Measurements from ENCODE around the gene HDAC9.

DNA sequence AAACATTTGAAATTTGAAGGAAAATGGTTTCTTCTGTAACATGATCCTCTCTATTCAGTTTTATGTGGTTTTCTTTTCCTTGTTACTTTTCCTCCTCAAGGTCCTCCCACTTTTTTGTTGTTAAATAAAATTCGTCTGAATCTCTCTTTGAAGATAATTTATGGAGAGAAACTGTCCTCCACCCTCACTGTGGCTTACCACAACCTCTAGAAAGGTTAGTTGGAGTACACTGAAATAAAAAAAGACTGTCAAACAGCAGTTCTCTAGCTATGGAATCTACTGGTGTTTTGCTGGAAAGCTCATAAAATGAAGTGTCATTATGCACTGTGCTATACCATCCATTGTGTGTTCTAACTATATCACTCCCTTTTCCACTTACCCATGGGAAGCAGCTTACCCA, 189.4 kb downstream of the HDAC9 start:
- TF ChIP-seq POLR2AphosphoS5 (IDR thresholded peaks at IDR 0.05; ENCODE audit: low read depth, low read length): no peak
- TF ChIP-seq TAF1 (IDR thresholded peaks at IDR 0.05; ENCODE audit: borderline replicate concordance, insufficient read depth, low read length): no peak
- TF ChIP-seq, protein P1, sequence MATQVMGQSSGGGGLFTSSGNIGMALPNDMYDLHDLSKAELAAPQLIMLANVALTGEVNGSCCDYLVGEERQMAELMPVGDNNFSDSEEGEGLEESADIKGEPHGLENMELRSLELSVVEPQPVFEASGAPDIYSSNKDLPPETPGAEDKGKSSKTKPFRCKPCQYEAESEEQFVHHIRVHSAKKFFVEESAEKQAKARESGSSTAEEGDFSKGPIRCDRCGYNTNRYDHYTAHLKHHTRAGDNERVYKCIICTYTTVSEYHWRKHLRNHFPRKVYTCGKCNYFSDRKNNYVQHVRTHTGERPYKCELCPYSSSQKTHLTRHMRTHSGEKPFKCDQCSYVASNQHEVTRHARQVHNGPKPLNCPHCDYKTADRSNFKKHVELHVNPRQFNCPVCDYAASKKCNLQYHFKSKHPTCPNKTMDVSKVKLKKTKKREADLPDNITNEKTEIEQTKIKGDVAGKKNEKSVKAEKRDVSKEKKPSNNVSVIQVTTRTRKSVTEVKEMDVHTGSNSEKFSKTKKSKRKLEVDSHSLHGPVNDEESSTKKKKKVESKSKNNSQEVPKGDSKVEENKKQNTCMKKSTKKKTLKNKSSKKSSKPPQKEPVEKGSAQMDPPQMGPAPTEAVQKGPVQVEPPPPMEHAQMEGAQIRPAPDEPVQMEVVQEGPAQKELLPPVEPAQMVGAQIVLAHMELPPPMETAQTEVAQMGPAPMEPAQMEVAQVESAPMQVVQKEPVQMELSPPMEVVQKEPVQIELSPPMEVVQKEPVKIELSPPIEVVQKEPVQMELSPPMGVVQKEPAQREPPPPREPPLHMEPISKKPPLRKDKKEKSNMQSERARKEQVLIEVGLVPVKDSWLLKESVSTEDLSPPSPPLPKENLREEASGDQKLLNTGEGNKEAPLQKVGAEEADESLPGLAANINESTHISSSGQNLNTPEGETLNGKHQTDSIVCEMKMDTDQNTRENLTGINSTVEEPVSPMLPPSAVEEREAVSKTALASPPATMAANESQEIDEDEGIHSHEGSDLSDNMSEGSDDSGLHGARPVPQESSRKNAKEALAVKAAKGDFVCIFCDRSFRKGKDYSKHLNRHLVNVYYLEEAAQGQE (IDR thresholded peaks at IDR 0.05; ENCODE audit: insufficient read depth in 1 of 2, low read depth in 2 of 2, low read length in 2 of 2): no peak
- no peak for TF ChIP-seq SIN3A (IDR thresholded peaks at IDR 0.05; ENCODE audit: borderline replicate concordance, insufficient read depth, low read length)

Measured in PFSK-1 (cell line).